Stimulated activated naive CD4-positive, alpha-beta T cell treated with Interleukin-2 at 50 U/mL for 16 hours (primary cell): ENCODE data around the gene LARP6.
A peak's percentile ranks its signal among the peaks of the same experiment; 100 is the strongest.
"Not testable (repeated sequence)": the region's sequence is repeated elsewhere in the genome, so short reads cannot be mapped to it uniquely, and the experiment has no call there.

Source experiments
- DNase-seq: peaks from one replicate; lab custom pipeline; 2025; lab: John Stamatoyannopoulos, UW

LARP6 gene

DNA sequence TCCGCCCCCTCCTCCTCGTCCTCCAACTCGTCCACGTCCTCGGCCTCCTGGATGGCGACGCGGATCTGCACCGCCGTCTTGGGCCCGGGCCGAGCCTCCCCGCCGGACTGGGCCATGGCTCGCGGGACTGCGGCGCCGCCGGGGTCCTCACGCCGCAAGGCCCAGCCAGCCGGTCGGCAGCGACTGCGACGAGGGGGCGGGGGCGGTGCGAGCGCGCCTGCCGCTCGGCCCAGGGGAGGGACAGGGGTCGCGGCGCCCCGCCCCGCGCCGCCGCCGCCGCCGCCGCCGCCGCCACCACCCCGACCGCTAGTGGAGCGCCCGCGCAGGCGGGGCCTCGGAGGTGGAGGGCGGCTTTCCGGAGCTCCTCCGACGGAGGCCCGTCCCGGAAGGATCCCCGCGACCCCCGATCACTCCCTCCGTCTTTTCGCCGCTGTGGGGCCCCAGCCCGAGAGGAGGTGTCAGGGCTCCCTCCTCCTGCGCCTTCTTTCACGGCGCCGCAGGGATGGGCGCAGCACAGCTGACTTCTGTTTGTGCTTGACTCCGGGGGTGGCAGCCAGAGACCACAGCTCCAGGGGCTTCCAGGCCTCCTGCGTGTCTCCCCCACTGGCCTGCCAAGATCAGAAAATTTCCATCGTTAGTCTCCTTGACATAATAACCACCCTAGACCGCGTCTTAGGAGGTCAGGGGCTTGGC lies at the start of gene LARP6:
TSS of gene LARP6 (minus strand) at position 185 of the 693 bp plus-strand sequence. CDS start at position 116, 69 bp downstream.
- DNase-seq = no peak

DNA sequence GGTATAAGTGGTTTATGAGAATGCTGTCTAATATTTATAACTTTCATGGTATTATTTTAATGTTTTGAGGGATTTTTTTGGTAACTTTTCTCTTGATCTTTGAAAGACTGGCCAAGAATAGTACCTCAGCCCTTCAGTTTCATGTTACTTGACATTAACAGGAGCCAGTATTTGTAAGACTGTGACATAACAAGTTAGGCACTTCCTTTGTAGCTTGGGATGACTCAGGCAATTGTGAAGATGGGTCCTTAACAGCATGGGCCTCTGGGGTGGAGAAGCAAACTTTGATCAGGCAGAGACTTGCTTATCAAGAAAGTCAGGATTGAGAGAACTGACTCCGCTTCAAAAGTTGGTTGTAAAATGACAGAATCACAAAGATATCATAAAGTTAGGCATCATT lies 48.1 kb upstream of the LARP6 start:
- DNase-seq = no peak

DNA sequence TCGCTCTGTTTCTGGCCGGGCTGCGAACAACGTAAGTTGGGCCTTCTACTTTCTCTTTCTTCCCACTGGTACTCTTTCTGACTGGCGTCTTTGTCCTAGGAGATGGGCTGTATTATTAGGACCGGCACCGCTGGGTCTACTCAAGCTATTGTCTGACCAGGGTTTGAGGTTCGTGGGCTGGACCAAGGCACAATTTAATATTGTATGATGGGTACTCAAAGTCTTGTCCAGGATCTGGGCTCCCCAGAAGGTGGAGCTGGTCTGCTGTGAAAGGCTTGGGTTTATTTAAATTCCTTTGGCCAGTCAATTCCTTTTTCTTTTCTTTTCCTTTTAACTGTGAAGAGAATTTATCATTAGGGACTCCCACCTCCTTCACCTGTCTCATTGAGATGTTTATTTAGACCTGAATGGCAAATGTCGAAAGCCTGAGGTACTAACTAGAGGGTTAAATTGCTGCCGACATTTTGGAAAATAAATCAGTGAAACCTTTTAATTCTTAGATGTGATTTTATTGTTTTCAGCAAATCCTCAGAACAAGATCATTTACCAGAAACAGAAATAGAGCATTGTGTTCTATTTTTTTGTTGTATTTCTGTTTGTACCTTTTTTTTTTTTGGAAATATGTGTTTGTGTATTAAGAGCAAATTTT lies 39.1 kb upstream of the LARP6 start:
- DNase-seq = no peak

DNA sequence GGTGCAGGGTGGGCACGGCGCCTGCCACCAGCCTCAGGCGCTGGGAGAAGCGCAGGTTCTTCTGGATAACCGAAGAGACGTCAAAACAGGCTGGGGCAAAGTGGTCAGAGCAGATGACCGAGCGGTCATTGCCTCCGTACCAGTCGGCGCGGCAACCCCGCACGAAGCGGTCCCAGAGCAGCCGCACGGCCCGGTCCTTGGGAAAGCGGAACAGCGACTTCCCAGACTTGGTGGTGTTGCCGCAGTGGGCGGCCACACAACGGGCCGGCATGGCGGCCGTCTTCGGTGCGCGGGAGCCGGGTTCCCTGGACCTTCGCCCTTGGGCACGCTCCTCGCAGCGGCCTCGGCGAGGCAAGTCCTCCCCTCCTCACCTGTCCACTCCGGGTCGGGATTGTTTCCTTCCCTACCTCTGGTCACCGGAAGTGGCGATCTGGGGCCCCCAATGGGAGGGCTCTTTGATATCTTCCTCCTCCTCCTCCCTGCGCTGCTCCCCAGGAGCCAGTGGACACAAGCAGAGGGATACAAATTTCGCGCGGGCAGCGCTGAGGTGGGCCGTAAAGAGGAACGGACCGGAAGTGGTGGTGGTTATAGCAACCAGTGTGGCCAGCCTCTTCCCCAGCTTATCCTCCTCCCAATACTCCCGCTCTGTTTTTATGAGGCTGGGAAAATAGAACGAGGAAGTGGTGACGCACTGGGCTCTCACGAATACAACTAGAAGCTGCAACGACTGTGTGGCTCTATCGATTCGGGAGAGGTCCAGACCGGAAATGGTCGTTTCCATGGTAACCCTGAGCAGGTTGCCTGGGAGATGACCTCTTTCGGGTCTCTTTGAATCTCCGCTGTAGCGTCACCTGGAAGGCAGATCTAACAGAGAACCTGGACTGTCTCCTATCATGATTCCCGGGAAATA lies 38.3 kb upstream of the LARP6 start, which contains the start of the genes LRRC49 and THAP10:
TSS of gene LRRC49 (plus strand) at position 825 of the 910 bp plus-strand sequence. CDS start at position 894, 69 bp downstream.
TSS of gene THAP10 (minus strand) at position 432 of the 910 bp plus-strand sequence. CDS start at position 271, 161 bp downstream.
- peak; percentile 25 for DNase-seq

DNA sequence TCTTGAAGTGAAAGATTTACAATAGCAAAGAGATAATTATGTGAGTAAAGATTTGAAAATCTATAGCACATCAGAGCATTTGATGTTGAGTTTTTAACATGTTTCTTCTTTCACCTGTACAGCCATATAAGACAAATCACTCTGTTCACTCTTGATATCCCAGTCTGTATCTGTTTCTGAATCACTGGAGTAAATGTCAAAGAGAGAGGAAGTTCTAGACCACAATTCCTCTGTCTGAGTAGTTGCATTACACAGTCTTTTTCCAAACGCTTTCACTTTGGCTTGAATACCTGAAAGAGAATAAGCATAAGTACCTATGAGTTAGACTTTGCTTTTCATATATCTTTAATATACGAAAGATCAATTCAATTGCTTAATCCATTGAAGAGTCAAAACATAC lies 28.4 kb upstream of the LARP6 start:
- no peak for DNase-seq

DNA sequence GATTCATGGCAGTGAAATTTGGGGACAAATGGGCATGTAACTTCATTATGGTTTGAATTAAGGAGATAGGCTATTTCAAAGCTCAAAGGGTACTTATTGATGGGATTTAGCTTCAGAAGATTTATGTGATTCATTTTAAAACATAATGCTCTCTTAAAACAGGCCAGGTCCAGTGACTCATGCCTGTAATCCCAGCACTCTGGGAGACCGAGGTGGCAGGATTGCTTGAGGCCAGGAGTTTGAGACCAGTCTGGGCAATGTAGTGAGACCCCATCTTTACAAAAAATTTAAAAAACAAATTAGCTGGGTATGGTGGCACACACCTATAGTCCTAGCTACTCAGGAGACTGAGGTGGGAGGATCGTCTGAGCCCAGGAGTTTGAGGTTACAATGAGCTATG lies 26.8 kb upstream of the LARP6 start:
- DNase-seq = no peak

DNA sequence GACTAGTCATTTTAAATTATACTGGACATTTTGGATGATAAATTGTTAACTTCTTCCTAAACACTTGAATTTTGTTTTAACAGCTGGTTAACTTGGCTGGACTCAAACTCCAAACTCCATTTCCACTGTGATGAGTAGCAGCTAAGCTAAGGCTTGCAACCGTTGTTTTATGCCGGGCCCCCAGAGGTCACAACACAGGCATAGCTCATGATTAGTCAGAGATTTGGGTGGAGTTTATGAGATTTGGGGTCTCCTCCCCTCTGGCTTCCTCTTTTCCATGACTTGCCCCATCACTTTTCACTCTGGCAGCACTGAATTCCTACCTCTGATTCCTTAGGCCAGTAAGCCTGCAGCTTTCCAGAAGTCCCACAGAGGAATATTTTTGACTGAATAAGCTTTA lies 25.4 kb upstream of the LARP6 start:
- no peak for DNase-seq

DNA sequence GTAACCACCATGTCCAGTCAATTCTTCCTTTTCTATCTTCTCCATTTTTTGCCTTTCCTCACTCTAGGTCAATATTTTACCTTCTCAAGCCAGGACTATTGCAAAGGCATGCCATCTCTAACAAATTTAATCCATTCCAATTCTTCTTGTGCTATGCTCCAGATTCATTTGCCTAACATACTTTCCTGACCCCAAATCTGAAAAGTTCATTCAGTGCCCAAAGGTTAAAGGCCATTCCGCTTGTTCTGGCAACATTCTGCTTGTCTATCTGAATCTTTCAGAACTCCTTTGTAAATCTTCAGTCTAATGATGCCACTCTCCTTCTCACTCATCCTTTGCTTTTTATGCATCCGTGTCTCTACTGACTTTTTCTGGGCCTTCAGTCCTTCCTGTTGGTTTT lies 22.7 kb upstream of the LARP6 start:
- no peak for DNase-seq

DNA sequence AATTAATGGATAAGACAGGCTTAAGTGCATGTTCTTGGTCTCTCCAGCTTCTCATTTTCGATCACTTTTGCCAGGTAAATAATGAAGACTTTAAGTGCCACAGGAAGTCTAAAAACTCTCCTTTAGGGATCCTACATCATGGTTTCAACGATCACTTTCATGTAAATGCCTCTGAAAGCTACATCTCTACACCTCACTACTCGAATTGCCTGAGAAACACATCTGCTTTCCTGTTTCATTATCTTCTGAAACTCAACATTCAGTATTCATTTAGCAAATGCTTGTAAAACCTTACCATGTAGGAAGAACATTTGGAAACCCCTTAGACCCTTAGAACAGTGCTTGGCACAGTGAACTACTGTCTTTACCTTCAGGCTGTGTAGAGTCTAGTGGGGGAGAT lies 22.1 kb upstream of the LARP6 start:
- DNase-seq = no peak

DNA sequence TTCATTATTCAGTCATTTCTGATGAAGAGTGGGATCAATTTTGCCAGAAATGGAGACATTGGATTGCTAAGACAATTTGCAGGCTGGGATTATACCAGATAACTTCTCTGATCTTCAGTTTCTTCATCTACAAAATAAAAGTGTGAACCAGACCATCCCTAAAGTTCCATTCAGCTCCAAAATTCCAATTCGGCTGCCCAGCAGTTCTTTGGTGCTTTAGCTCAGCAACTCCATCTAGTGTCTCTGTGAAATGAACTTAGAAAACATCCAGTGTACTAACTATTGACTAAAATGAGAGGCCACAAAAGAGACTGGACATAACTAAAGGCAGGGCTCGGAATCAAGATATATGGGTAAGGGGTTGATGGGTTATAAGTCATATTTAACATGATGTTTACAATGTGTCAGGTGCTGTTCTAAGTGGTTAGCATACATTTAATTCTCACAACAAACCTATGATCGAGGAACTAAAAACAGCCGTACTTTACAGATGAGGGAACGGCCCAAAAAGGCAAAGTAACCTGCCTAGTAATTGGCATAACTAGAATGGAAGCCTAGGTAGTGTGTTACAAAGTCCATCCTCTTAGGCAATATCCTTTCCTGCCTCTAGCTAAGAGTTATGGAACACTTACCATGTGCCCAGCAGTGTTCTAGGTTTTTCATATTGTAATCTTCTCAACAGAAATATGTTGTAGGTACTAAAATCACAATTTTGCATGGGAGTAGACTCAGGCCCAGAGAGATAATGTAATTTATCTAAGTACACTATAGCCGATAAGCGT lies 21.2 kb upstream of the LARP6 start:
- no peak for DNase-seq

DNA sequence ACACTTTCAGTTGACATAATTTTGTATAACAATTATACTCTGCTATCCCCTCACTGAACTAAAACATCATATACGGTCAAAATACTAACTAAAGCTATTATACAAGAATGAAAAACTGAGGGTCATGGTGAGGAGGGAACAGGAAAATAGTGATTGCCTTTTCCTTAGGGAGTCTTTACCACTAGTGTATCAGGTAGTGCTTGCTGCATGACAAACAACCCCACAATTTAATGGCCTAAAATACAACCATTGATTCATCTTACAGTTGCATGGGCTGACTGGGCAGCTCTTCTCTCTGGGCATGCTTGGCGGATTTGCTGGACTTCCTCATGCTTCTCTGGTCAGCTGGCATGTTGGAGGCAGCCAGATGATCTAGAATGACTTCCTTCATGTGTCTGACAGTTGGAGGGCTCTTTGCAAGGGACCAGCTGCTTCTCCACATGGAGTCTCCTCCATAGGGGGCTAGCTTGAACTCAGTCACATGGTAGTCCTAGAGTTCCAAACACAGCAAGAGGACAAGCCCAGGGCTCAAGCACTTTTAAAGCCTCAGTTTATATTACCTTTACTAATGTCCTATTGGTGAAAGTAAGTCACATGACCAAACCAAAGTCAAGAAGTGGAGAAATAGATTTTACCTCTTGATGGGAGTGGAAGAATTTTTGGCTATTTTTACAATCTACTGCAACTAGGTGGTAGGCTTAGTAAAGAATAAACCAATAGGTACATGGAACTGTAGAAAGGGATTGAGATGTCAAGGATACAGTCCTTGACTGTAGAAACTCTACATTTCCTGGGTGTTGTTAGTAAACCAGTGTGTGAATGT lies 19.5 kb upstream of the LARP6 start:
- no peak for DNase-seq

DNA sequence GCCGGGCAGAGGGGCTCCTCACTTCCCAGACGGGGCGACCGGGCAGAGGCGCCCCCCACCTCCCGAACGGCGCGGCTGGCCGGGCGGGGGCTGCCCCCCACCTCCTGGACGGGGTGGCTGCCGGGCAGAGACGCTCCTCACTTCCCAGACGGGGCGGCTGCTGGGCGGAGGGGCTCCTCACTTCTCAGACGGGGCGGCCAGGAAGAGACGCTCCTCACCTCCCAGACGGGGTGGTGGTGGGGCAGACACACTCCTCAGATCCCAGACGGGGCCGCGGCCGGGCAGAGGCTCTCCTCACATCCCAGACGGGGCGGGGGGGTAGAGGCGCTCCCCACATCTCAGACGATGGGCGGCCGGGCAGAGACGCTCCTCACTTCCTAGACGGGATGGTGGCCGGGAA lies 17.5 kb upstream of the LARP6 start:
- DNase-seq = not testable (repeated sequence)

DNA sequence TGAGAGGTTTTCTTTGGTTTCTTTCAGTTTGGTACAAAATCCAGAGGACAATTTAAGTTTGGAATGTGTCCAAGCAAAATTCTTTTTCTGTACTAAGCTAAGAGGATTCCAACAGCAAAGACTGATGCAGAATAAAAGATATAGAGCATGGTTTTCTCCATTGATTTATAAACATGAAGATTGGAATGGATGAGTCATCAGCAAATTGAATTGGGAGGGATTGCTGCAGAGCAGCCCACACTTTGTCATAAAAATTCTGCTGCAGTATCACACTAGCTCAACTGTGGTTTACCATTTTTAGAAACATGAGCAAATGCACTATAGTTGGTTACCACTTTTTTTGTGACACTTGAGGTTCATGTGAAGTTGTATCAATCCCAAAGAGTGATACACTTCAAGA lies 16.1 kb upstream of the LARP6 start:
- DNase-seq = no peak

DNA sequence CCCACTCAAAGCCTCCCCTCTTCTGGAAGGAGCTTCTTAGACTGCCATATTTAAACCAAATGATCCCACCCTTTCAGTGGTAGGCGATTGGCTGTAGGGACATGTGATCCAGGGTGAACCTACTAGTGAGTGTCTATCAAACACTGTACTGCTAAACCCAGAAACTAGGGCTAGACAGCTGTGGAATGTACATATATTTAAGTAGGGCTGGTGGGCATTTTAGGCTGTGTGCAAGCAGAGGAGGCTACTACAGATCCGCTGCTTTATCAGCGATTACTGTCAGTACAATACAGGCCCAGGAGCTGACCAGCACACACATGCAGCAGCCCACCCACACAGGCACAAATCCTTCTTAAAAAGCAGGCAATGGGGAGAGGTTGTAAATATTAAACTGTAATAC lies 15.4 kb upstream of the LARP6 start:
- no peak for DNase-seq

DNA sequence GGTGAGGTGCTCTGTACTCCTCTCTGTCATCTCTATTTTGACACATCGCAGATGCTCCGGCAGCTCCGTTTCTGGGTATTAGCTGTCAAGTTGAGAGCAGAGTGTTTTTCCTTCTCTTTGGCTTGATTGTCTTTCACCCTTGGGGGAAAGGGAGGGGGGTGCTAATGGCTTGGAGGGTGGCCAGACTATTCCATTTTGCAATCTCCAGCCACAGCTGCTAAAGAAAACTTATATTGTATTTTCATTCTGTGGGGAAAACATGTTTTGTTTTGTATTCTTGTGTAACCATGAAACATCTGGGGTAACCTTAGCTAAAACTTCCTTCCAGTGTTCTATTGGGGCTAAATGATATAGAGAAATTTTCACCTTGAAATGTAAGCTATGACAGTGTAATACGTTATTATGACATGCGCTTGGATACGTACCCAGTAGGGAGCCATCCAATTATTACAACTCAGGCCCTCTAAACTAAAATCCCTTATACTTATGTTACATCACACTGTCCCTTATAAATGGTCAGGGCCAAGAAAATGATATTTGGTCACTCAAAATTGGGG lies 14.0 kb upstream of the LARP6 start:
- DNase-seq = no peak

DNA sequence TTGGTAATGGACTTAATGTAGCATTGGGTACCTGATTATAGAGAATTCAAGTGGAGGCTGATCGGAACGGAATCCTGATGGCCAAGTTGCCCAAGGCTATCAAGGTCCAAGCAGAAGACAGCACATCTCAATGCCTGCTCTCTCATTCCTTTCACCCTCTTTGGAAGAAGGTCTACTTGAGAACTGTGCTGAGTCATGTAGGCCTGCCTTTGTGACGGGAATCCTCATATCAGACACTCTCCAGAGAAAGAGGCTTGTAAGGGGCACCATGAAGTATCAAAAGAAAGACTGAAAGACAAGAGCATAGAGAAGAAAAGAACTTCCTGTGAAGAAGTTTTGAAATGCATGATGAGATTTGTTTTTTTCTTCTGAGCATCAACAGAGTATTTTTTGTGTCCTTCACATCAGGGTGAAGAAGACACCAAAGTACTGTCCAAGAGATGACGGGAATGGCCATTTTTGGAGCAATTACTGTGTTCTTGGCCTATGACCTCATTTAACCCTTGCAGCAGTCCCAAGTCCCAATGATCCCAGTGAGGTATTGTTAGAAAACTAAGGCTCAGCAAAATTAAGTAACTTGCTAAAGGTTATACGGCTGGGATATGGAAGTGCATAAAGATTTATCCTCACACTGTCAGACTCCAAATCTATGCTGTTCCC lies 13.2 kb upstream of the LARP6 start:
- no peak for DNase-seq

DNA sequence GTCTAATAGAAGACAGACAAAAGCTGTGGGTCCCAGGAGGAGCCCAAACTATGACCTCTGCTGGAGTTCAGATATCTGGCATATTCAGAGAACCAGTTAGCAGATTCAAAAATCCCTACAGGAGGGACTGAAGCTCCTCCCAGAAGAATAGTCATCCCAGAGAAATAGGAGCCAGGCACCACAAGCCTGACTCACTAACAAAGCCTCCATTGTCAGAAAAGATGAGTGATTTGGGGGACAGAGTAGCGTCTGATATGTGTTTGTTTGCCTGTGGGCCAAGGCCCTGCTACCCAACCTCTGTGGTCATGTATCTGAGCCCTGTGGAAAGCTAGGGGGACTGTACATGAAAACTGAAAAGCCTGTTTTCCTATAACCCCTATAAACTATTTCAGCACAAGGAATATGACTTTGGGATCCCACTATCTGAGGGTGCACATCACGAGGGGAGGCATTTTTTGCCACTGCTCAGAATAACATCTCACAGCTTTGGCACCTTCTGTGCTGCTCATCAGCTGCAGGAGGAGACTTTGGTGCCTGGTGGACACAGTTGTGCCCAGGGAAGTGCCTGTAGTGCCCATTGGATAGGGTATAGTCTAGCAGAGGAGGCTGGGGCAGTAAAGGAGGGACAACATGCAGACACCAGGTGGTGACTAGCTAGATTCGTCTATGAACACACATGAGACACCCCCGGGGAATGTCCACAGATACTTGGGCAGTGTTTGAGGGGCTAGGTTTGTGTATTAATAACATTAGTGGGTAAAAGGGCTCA lies 9.7 kb upstream of the LARP6 start:
- no peak for DNase-seq

DNA sequence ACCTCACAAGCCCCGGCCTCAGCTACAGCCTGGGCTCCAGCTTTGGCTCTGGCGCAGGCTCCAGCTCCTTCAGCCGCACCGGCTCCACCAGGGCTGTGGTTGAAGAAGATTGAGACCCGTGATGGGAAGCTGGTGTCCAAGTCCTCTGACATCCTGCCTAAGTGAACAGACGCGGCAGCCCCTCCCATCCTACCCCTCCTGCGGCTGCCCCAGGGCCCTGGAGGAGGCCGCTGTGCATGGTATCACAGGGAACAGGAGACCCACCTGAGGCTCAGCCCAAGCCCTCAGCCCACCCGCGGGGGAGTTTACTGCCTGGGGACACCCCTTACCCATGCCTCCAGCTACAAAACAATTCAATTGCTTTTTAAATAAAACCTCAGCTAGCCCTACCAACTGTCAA lies 6.0 kb upstream of the LARP6 start:
- no peak for DNase-seq

DNA sequence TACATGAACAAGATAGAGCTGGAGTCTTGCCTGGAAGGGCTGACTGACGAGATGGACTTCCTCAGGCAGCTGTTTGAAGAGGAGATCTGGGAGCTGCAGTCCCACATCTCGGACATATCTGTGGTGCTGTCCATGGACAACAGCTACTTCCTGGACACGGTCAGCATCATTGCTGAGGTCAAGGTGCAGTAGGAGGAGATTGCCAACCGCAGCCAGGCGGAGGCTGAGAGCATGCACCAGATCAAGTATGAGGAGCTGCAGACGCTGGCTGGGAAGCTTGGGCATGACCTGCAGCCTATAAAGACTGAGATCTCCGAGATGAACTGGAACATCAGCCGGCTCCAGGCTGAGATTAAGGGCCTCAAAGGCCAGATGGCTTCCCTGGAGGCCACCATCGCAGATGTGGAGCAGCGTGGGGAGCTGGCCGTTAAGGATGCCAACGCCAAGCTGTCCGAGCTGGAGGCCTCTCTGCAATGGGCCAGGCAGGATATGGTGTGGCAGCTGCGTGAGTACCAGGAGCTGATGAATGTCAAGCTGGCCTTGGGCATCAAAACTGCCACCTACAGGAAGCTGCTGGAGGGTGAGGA lies 5.5 kb upstream of the LARP6 start:
- no peak for DNase-seq
